Measurements from ENCODE around the gene GLIS1. TPM values are rescaled to one million over a fixed set of nuclear protein-coding genes. Genes with fewer than 3 reads are reported as not detected.

The GLIS1 gene
- total RNA-seq, 1 donor from 2014 or later = not detected

- no peak for TF ChIP-seq CTCF (IDR thresholded peaks at IDR 0.05)
- H3K9me3 ChIP-seq = no peaks in the 10 kb centered on the region
- no peaks in the 10 kb centered on the region for H3K4me1 ChIP-seq
- intact Hi-C loops (cut with DNase I) = no loop called here
- no peak overlapping the region for H3K4me3 ChIP-seq
- no peak overlapping the region for H3K27ac ChIP-seq
- H3K27me3 ChIP-seq = no peaks in the 10 kb centered on the region
- H3K36me3 ChIP-seq = no peaks in the 10 kb centered on the region
- DNase-seq (ENCODE audit: low spot score in 2 of 2) = no peak
Measured at GRCh38 chr1:53697721-53698383, 41.1 kb downstream of the GLIS1 start.

GRCh38 chr1:53696990-53697389 lies 42.0 kb downstream of the GLIS1 start:
- no peaks in the 10 kb centered on the region for H3K27me3 ChIP-seq
- H3K4me3 ChIP-seq = no peak overlapping the region
- no peaks in the 10 kb centered on the region for H3K36me3 ChIP-seq
- no peaks in the 10 kb centered on the region for H3K4me1 ChIP-seq
- no peak overlapping the region for H3K27ac ChIP-seq
- intact Hi-C loops (cut with DNase I) = no loop called here
- H3K9me3 ChIP-seq = no peaks in the 10 kb centered on the region
- DNase-seq (ENCODE audit: low spot score in 2 of 2) = no peak
- TF ChIP-seq CTCF (IDR thresholded peaks at IDR 0.05) = no peak

- Histone ChIP-seq H3K9me3 (no peaks in the 10 kb centered on the region), H3K4me3 (no peak overlapping the region), H3K4me1 (no peaks in the 10 kb centered on the region), H3K36me3 (no peaks in the 10 kb centered on the region), H3K27ac (no peak overlapping the region), H3K27me3 (no peaks in the 10 kb centered on the region)
- DNase-seq (ENCODE audit: low spot score in 2 of 2) = no peak
- TF ChIP-seq CTCF (IDR thresholded peaks at IDR 0.05) = no peak
- intact Hi-C loops (cut with DNase I) = no loop called here
Measured at GRCh38 chr1:53696571-53696970, 42.4 kb downstream of the GLIS1 start.

- no peak for DNase-seq (ENCODE audit: low spot score in 2 of 2)
- Histone ChIP-seq H3K9me3 (no peaks in the 10 kb centered on the region), H3K27ac (no peak overlapping the region), H3K27me3 (no peaks in the 10 kb centered on the region), H3K36me3 (no peaks in the 10 kb centered on the region), H3K4me3 (no peak overlapping the region), H3K4me1 (no peaks in the 10 kb centered on the region)
- no peak for TF ChIP-seq CTCF (IDR thresholded peaks at IDR 0.05)
- intact Hi-C loops (cut with DNase I) = no loop called here
Measured at GRCh38 chr1:53696051-53696450, 42.9 kb downstream of the GLIS1 start.

- Histone ChIP-seq H3K36me3 (no peaks in the 10 kb centered on the region), H3K27me3 (no peaks in the 10 kb centered on the region), H3K4me3 (no peak overlapping the region), H3K9me3 (no peaks in the 10 kb centered on the region), H3K4me1 (no peaks in the 10 kb centered on the region), H3K27ac (no peak overlapping the region)
- DNase-seq (ENCODE audit: low spot score in 2 of 2) = no peak
- intact Hi-C loops (cut with DNase I) = no loop called here
- TF ChIP-seq CTCF (IDR thresholded peaks at IDR 0.05) = no peak
Measured at GRCh38 chr1:53695116-53695515, 43.8 kb downstream of the GLIS1 start.

GRCh38 chr1:53694718-53695091 lies 44.3 kb downstream of the GLIS1 start:
- DNase-seq (ENCODE audit: low spot score in 2 of 2) = no peak
- Histone ChIP-seq H3K4me3 (no peak overlapping the region), H3K4me1 (no peaks in the 10 kb centered on the region), H3K27ac (no peak overlapping the region), H3K27me3 (no peaks in the 10 kb centered on the region), H3K9me3 (no peaks in the 10 kb centered on the region), H3K36me3 (no peaks in the 10 kb centered on the region)
- no peak for TF ChIP-seq CTCF (IDR thresholded peaks at IDR 0.05)
- intact Hi-C loops (cut with DNase I) = no loop called here
